ENCODE data around the gene CXCR5. TPM values are rescaled to one million over a fixed set of nuclear protein-coding genes. Genes with fewer than 3 reads are reported as not detected.

Gene CXCR5
- total and polyA plus RNA-seq, 10 of the 15 experiments (the other 5 are each of a cell fraction or from before 2014, with no cell fraction given), result 0.03 to 0.63 (median 0.25) TPM

DNA sequence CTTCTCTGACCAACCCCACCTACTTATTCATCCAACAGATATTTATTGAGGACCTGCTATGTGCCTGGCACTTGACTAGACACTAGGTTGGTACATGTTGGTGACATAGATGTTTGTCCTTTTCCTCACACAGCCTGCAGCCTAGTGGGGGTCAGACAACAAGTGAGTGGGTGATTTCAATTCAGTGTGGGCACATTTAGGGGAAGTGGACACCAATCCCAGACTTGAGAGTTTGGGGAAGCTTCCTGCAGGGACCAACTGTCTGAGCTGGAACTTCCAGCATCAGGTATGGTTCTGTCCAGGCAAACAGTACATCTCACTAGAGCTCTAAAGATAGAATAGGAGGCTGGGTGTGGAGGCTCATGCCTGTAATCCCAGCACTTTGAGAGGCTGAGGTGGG, 47.9 kb downstream of the CXCR5 start:
- H3K4me1 ChIP-seq (ENCODE audit: control insufficient read depth, insufficient read depth, low read length), result peaks cover 28% of the 10 kb centered on the region
- H3K4me2 ChIP-seq (ENCODE audit: control insufficient read depth, insufficient read depth), result no peak overlapping the region
- H3K9me3 ChIP-seq (replicated peaks; ENCODE audit: control insufficient read depth, insufficient read depth, low read length), result no peaks in the 10 kb centered on the region
- in situ Hi-C loops (cut with MboI) (no loop called here), intact Hi-C loops (cut with micrococcal nuclease; ENCODE audit: unreplicated experiment) (loop anchor here (2.0 kb wide), 1 partner anchor 25 kb away; the partner anchor contains the start of gene UPK2)
- H3K27me3 ChIP-seq (replicated peaks in 1 of 2; ENCODE audit: control insufficient read depth in 2 of 2, insufficient read depth in 2 of 2, low read length in 1 of 2), result no peaks in the 10 kb centered on the region
- no peaks in the 10 kb centered on the region for H3K79me2 ChIP-seq (ENCODE audit: control insufficient read depth, insufficient read depth, low read length)
- BruUV-seq (replicated peaks), result no TSS peak
- ATAC-seq, result no peak
- ChIA-PET SMC1A (ENCODE audit: uncharacterized antibody, unreplicated experiment) (interaction anchor here (2.2 to 12.9 kb wide), 2 partner anchors 19 to 25 kb away, joined by 8 to 185 read pairs; partner anchors contain the start of gene UPK2), POLR2A (interaction anchor here (4.0 kb wide), 1 partner anchor 18 kb away, joined by 35 read pairs; no protein-coding TSS in a partner anchor), CTCF (interaction anchor here (0.8 to 11.6 kb wide), 11 partner anchors 8 to 242 kb away, joined by 3 to 330 read pairs (median 4); partner anchors contain the start of gene UPK2), RAD21 (ENCODE audit: unreplicated experiment) (interaction anchor here (0.6 to 1.2 kb wide), 3 partner anchors 13 to 25 kb away, joined by 3 to 8 read pairs (median 3); no protein-coding TSS in a partner anchor)
- no peak for DNase-seq (ENCODE audit: low read depth, low spot score)
- H4K20me1 ChIP-seq (ENCODE audit: control insufficient read depth, insufficient read depth), result no peaks in the 10 kb centered on the region
- no peak overlapping the region for H3K9ac ChIP-seq (ENCODE audit: control insufficient read depth, insufficient read depth, low read length)
- H3K27ac ChIP-seq (ENCODE audit: control insufficient read depth, insufficient read depth), result no peak overlapping the region
- H3K36me3 ChIP-seq (ENCODE audit: control insufficient read depth in 2 of 2, insufficient read depth in 2 of 2, low read length in 1 of 2), result no peaks in the 10 kb centered on the region
- no peak for TF ChIP-seq JUND (IDR thresholded peaks at IDR 0.05; ENCODE audit: low read depth, low read length)
- no peak for TF ChIP-seq SRF (IDR thresholded peaks at IDR 0.05; ENCODE audit: low read depth in 2 of 2, low read length in 2 of 2)
- no peak for TF ChIP-seq TARDBP (IDR thresholded peaks at IDR 0.05; ENCODE audit: borderline replicate concordance)
- no peak for TF ChIP-seq HCFC1 (IDR thresholded peaks at IDR 0.05; ENCODE audit: low read length)
- TF ChIP-seq SPI1 (IDR thresholded peaks at IDR 0.05; ENCODE audit: borderline replicate concordance, insufficient read depth, low read depth, low read length), result no peak
- TF ChIP-seq TCF12 (IDR thresholded peaks at IDR 0.05; ENCODE audit: low read depth, low read length), result no peak
- TF ChIP-seq RELA (IDR thresholded peaks at IDR 0.05; ENCODE audit: borderline replicate concordance, partially characterized antibody), result no peak
- TF ChIP-seq CBX5 (IDR thresholded peaks at IDR 0.05; ENCODE audit: low read depth), result no peak
- TF ChIP-seq SUPT20H (IDR thresholded peaks at IDR 0.05; ENCODE audit: borderline replicate concordance, control insufficient read depth, low read depth, low read length), result no peak
- TF ChIP-seq YBX1 (IDR thresholded peaks at IDR 0.05), result no peak
- TF ChIP-seq MYC (IDR thresholded peaks at IDR 0.05; ENCODE audit: insufficient read depth, insufficient read length, insufficient replicate concordance, low read length, severe bottlenecking), result no peak
- no peak for TF ChIP-seq ZNF207 (IDR thresholded peaks at IDR 0.05; ENCODE audit: borderline replicate concordance)
- TF ChIP-seq TBL1XR1 (IDR thresholded peaks at IDR 0.05; ENCODE audit: low read depth, low read length), result no peak
- TF ChIP-seq POLR2AphosphoS2 (IDR thresholded peaks at IDR 0.05; ENCODE audit: low read depth, low read length), result no peak
- no peak for TF ChIP-seq MYB (IDR thresholded peaks at IDR 0.05; ENCODE audit: borderline replicate concordance, low read depth, low read length)
- no peak for TF ChIP-seq NFYB (IDR thresholded peaks at IDR 0.05; ENCODE audit: insufficient read depth, low read depth, low read length)
- no peak overlapping the region for H2AFZ ChIP-seq (ENCODE audit: control insufficient read depth, low read depth, low read length)
- H3K4me3 ChIP-seq, result no peak overlapping the region
- FAIRE-seq, result no peak
